Activated CD8-positive, alpha-beta T cell treated with anti-CD3 and anti-CD28 coated beads for 36 hours (primary cell): ENCODE data around the gene SLC25A26. TPM values are rescaled to one million over a fixed set of nuclear protein-coding genes. Genes with fewer than 3 reads are reported as not detected.

Source experiments
- ATAC-seq: fragments of 200-7000 bp; cut with Tn5 transposase; one replicate; pipeline ENCODE4 v1.10.0; 2021; ENCODE audit warnings: mild to moderate bottlenecking, moderate library complexity
- CTCF ChIA-PET: fragments of 350-600 bp; sonication (Branson Sonifier 250); formaldehyde crosslinking; loops from one replicate; lab custom pipeline; 2021; ENCODE audit warnings: antibody characterized with exemption; lab: Charles Lee
- POLR2A ChIA-PET: fragments of 350-600 bp; sonication (Branson Sonifier 250); formaldehyde crosslinking; loops from one replicate; lab custom pipeline; 2021; ENCODE audit warnings: antibody characterized with exemption; lab: Charles Lee
- DNase-seq: peaks from one replicate; pipeline ENCODE4 v3.0.0-alpha.2; 2020
- H3K27ac Mint-ChIP-seq: one replicate; pipeline ENCODE4 v1.8.0; 2021; ENCODE audit warnings: mild to moderate bottlenecking, mixed read lengths
- H3K27me3 Mint-ChIP-seq: one replicate; pipeline ENCODE4 v1.8.0; 2021; ENCODE audit warnings: mixed read lengths
- H3K36me3 Mint-ChIP-seq: one replicate; pipeline ENCODE4 v1.8.0; 2021; ENCODE audit warnings: low read depth, mixed read lengths
- H3K4me1 Mint-ChIP-seq: one replicate; pipeline ENCODE4 v1.8.0; 2021; ENCODE audit warnings: low read depth, mixed read lengths
- H3K4me3 Mint-ChIP-seq: one replicate; pipeline ENCODE4 v1.8.0; 2021; ENCODE audit warnings: mild to moderate bottlenecking, moderate library complexity, mixed read lengths
- H3K9me3 Mint-ChIP-seq: one replicate; pipeline ENCODE4 v1.8.0; 2021; ENCODE audit warnings: mixed read lengths
- intact Hi-C: fragments of 100-400 bp; cut with micrococcal nuclease; formaldehyde crosslinking; loops from one replicate; pipeline ENCODE4 v1.10.0; 2022
- total RNA-seq, 2 experiments: library from RNA; stranded (reverse); gene quantifications; one replicate each; pipeline ENCODE4 v1.2.3, GENCODE V29; 2021
- TF ChIP-seq, protein P1 (sequence below): fragments of 200-600 bp; IDR thresholded peaks from one replicate; pipeline ENCODE4 v1.8.0; 2022; ENCODE audit warnings: antibody characterized with exemption, mild to moderate bottlenecking

Gene SLC25A26
- total RNA-seq, 2 experiments from 2014 or later = 28.5 to 31.0 TPM

DNA sequence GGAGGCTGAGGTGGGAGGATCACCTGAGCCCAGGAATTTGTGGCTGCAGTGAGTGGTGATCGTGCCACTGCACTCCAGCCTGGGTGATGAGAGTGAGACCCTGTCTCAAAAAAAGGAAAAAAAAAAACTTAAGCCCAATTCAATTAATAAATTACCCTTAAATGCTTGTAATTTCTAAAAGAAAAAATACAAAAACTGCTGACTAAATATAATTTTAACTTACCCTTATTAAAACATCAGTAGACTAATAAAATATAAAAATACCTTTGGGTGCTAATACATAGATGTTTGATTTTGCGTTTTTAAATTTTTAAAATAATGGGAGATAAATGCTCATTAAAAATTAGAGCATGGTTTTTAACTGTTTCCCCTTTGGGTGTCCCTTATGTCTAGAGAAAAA, 17.5 kb upstream of the SLC25A26 start:
- H3K4me1 Mint-ChIP-seq = no peaks in the 10 kb centered on the region

DNA sequence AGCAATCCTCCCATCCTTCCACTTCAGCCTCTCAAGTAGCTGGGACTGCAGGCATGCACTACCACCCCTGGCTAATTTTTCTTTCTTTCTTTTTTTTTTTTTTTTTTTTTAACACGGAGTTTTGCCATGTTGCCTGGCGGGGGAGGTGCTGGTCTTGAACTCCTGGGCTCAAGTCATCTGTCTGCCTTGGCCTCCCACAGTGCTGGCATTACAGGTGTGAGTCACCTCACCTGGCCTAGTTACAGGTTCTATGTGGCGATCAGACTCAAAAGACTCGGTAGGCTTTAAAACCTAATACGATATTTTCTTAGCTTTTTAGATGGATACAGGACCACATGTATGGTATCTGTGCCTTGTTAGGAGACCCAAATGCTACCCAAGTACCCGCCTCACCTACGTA, 14.0 kb upstream of the SLC25A26 start:
- Mint-ChIP-seq H3K36me3 (no peaks in the 10 kb centered on the region), H3K27ac (no peak overlapping the region), H3K9me3 (no peaks in the 10 kb centered on the region), H3K4me3 (no peak overlapping the region), H3K27me3 (peaks cover 2% of the 10 kb centered on the region), H3K4me1 (no peaks in the 10 kb centered on the region)
- CTCF ChIA-PET = no interaction called here
- DNase-seq (no peak), ATAC-seq (no peak)
- TF ChIP-seq, protein P1, sequence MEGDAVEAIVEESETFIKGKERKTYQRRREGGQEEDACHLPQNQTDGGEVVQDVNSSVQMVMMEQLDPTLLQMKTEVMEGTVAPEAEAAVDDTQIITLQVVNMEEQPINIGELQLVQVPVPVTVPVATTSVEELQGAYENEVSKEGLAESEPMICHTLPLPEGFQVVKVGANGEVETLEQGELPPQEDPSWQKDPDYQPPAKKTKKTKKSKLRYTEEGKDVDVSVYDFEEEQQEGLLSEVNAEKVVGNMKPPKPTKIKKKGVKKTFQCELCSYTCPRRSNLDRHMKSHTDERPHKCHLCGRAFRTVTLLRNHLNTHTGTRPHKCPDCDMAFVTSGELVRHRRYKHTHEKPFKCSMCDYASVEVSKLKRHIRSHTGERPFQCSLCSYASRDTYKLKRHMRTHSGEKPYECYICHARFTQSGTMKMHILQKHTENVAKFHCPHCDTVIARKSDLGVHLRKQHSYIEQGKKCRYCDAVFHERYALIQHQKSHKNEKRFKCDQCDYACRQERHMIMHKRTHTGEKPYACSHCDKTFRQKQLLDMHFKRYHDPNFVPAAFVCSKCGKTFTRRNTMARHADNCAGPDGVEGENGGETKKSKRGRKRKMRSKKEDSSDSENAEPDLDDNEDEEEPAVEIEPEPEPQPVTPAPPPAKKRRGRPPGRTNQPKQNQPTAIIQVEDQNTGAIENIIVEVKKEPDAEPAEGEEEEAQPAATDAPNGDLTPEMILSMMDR = no peak
- intact Hi-C loops = no loop called here
- POLR2A ChIA-PET = no interaction called here

More for the DNA sequence above, 17.5 kb upstream of the SLC25A26 start:
- intact Hi-C loops = no loop called here
- H3K27me3 Mint-ChIP-seq = peaks cover 14% of the 10 kb centered on the region
- CTCF ChIA-PET = no interaction called here
- no peak overlapping the region for H3K4me3 Mint-ChIP-seq
- H3K27ac Mint-ChIP-seq = no peak overlapping the region
- TF ChIP-seq, protein P1 = no peak
- DNase-seq (no peak), ATAC-seq (no peak)
- no peaks in the 10 kb centered on the region for H3K36me3 Mint-ChIP-seq
- no peaks in the 10 kb centered on the region for H3K9me3 Mint-ChIP-seq
- POLR2A ChIA-PET = no interaction called here

DNA sequence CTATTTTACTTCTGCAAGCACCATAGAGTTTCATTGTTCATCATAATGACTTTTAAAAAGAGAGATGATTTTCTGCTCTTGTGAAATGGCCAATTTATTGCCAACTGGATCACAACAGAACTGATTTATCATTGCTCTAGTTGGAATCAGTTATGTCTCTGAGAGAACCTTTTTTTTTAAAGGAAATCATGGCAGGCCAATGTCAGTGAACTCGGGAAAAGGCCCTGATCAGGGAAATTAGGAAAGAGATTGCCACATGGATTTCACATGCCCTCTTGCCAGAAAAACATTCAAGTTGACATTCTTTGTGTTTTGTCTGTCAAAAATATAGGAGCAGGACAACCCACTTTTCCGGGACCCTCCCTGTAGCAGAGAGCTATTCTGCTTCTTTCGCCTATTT, 12.6 kb upstream of the SLC25A26 start:
- TF ChIP-seq, protein P1 = no peak
- Mint-ChIP-seq H3K4me1 (no peaks in the 10 kb centered on the region), H3K9me3 (no peaks in the 10 kb centered on the region), H3K36me3 (no peaks in the 10 kb centered on the region), H3K27me3 (peaks cover 2% of the 10 kb centered on the region), H3K4me3 (no peak overlapping the region), H3K27ac (no peak overlapping the region)
- DNase-seq (no peak), ATAC-seq (no peak)
- POLR2A ChIA-PET = no interaction called here
- CTCF ChIA-PET = no interaction called here
- intact Hi-C loops = no loop called here

DNA sequence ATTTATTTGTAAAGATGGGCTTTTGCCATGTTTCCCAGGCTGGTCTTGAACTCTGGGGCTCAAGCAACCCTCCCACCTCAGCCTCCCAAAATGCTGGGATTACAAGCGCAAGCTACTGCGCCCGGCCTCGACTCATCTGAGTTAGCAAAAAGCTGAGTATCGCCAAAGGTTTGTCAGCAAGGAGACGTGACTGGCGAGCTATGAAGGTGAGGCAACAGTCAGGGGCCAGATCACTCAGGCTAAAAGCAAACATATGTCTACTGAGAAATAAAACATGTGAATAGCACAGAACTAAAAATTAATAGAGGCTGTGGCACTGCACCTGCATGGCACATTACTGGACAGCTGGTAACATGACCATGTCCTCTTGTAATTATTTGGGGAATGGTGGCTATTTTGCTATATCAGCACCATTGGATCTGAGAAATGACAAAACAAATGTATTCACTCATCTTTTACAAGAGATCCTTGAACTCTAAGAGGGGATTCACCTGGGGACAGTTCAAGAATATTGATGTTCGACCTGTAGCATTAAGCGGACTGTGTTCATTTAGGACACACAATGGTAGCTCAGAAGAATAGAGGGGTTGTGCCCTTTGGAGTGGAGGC, 10.0 kb upstream of the SLC25A26 start:
- no peaks in the 10 kb centered on the region for H3K27me3 Mint-ChIP-seq
- intact Hi-C loops = no loop called here
- ChIA-PET POLR2A (no interaction called here), CTCF (interaction anchor here (1.3 kb wide), 1 partner anchor 72 kb away, joined by 3 read pairs; no protein-coding TSS in a partner anchor)
- no peak overlapping the region for H3K4me3 Mint-ChIP-seq
- no peaks in the 10 kb centered on the region for H3K36me3 Mint-ChIP-seq
- no peaks in the 10 kb centered on the region for H3K9me3 Mint-ChIP-seq
- TF ChIP-seq, protein P1 = no peak
- ATAC-seq (no peak), DNase-seq (no peak)
- H3K27ac Mint-ChIP-seq = no peak overlapping the region
- H3K4me1 Mint-ChIP-seq = no peaks in the 10 kb centered on the region

DNA sequence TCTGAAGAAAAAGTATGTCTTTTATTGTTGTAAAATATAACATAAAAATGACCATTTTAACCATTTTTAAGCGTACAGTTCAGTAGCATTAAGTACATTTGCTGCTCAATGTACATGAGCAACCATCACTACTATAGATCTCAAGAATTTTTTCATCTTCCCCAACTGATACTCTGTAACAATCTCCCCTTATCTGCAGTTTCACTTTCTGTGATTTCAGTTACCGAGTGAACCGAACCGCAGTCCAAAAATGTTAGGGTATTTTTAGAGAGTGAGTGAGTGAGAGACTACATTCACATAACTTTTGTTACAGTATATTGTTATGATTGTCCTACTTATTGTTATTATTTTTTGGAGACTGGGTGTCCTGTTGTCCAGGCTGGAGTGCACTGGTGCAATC, 9.0 kb upstream of the SLC25A26 start:
- ATAC-seq = no peak
- Mint-ChIP-seq H3K27me3 (no peaks in the 10 kb centered on the region), H3K27ac (no peak overlapping the region), H3K36me3 (no peaks in the 10 kb centered on the region), H3K4me1 (no peaks in the 10 kb centered on the region), H3K4me3 (no peak overlapping the region), H3K9me3 (no peaks in the 10 kb centered on the region)
- intact Hi-C loops = no loop called here
- DNase-seq = no peak
- CTCF ChIA-PET = interaction anchor here (0.5 to 1.3 kb wide), 2 partner anchors 73 to 1928 kb away, joined by 3 read pairs; no protein-coding TSS in a partner anchor
- POLR2A ChIA-PET = no interaction called here
- TF ChIP-seq, protein P1 = no peak
